Effector CD4-positive, alpha-beta T cell (primary cell): ENCODE results near the gene TSPAN2.

Experiments used
- DNase-seq: peaks from one replicate; pipeline ENCODE4 v3.0.0-alpha.2; 2020

Gene TSPAN2

GRCh38 chr1:115073298-115074087 lies 15.8 kb downstream of the TSPAN2 start:
- DNase-seq: no peak

DNA sequence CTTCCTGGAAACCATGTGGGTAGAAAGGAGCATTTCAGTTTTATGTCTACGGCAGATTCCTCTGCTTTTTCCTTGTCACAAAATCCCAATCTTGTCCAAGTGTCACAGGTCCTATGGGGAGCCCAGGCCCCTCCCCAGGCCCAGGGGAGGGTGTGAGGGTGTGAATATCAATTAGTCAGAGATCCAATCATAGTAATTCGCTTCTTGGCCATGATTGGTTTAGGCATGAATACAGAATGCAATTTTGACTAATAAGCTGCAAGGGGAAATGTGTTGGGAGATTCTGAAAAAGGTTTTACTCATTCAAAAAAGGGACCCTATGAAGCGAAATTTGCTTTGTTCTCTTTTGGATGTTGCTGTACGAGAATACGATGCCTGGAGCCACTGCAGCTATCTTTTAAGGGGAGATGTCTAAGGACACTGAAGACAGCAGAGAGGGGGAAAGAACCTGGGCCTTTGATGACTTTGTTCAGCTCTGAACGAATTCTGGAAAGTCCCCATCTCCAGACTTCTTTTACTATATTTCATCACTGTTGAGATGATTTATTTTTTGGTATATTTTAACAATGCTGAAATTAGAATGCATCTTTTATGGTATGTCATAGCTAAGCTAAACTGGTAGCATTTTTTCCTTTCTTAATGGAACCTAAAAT lies 18.2 kb downstream of the TSPAN2 start:
- no peak for DNase-seq

- DNase-seq: no peak
These were observed 19.5 kb downstream of the TSPAN2 start for GRCh38 chr1:115069659-115070308.

- no peak for DNase-seq
These were observed 20.3 kb downstream of the TSPAN2 start for GRCh38 chr1:115068826-115069585.

DNA sequence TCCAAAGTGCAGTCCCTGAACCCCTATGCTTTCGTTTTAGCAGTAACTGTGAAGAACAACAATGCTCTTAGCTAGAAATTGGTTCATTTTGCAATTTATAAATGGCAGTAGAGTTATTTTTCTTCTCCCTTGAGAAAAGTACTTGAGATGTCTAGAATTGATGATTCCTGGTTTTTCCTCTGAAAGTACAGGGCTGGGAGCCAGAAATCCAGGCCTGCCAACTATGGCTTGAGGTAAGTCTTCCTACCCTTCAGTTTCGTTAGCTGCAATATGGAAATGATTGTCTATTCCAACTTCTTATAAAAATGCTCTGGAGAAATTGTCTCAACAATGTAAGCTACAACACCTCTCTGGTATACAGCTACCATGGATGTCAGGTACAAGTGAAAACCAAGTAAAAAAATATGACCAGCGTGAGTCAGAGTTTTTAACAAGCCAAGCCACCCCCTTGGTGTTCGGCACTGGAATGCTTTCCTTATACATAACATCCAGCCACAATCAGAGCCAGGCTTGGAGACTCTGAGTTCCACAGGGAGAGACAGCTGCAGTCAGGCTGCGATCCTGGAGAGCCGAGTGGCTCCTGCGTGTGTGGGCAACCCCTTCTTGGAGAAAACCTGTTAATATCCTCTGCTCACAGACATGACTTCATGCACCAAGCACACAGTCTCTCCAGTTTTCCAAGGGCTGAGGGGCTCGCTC lies 22.0 kb downstream of the TSPAN2 start:
- no peak for DNase-seq

DNA sequence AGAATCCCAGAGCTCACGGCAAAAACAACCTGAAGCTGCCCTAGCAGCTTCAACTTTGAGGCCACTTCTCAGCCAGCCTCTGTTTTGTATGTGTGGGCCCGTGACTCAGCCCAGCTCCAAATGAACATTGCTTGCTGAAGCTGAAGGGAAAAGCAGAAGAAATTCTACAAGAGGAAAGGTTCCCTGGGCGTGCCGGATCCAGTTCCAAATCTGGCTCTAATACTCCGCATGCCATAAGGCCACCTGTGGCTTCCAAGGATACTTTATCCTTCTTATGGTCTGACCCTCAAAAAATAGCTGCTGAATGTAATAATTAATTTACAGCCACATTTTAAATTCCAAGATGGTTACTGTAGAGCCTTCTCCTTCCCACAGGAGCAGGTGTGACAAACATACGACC lies 24.3 kb downstream of the TSPAN2 start:
- no peak for DNase-seq

- no peak for DNase-seq
These were observed 24.8 kb downstream of the TSPAN2 start for GRCh38 chr1:115064461-115064860.

DNA sequence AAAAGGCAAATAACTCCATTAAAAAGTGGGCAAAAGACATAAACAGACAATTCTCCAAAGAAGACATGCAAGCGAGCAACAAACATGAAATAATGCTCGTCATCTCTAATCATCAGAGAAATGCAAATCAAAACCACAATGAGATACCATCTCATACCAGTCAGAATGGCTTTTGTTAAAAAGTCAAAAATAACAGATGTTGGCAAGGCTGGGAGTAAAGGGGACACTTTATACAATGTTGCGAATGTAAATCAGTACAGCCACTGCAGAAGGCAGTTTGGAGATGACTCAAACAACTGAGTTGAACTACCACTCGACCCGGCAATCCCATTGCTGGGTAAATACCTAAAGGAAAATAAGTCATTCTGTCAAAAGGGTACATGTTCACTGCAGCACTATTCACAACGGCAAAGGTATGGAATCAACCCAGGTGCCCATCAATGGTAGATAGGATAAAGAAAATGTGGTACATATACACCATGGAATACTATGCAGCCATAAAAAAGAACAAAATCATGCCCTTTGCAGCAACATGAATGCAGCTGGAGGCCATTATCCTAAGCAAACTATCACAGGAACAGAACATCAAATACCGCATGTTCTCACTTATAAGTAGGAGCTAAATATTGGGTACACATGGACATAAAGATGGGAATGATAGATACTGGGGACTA lies 25.9 kb downstream of the TSPAN2 start:
- DNase-seq: peak; percentile 39

DNA sequence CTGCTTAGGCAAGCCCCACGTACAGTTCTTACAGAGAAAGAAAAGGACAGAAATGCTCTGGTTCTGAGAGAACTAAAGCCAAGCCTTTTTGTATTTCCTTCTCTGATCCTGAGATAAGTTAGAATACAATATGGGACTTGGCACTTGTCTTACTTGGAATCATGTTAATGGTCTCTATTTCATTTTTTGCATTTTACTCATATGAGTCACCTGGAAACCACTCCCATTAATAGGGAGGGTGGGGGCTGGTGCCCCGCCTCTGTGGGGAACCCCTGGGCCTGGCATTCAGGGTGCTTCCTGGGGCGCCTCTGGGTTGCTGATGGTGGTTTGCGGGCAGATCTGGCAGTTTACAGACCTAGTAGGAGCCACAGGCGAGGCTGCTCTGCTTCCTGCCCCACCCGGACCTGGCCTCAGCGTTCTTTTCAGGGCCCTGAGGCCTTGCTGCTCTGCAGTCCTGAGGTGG lies 26.7 kb downstream of the TSPAN2 start:
- DNase-seq: peak; percentile 92

DNA sequence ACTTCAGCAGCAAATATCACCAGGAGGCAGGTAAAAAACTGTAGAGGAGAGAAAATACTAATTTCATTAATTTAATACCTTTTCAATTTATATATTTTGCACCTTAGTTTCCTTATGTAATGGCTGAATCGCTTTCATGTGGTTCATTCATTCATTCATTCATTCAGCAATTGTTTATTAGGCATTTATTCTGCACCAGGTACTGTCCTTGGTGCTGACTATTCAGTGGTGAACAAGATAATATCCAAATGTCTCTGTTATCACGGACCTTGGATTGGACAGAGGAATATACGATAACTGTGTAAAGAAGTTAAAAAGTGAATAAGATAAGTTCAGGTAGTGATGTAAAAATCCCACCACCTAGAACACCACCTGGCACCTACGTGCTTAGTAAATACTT lies 28.8 kb downstream of the TSPAN2 start:
- no peak for DNase-seq

- no peak for DNase-seq
These were observed 30.0 kb downstream of the TSPAN2 start for GRCh38 chr1:115059316-115059715.

GRCh38 chr1:115057661-115058254 lies 31.5 kb downstream of the TSPAN2 start:
- no peak for DNase-seq

DNA sequence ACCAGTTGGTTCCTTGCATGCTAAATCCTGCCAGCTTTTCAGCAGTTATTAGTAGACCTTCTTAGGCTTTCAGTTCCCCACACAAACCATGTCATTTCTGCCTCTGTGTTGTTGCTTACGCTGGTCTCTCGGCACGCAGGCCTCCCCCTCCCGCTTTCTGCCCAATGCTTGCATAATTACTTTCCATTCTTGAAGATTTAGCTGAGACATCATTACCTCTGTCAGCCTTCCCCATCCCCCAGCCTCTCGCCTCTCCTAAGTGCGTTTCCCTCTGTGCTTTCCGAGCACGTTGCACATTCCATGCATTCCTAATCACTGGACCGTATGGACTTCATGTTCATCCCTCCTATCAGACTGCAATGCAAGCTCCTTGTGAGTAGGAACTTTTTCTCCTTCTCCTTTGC lies 32.9 kb downstream of the TSPAN2 start:
- DNase-seq: no peak

GRCh38 chr1:115052454-115053083 lies 36.7 kb downstream of the TSPAN2 start:
- peak; percentile 49 for DNase-seq

- no peak for DNase-seq
These were observed 37.5 kb downstream of the TSPAN2 start for GRCh38 chr1:115051850-115052249.

- DNase-seq: no peak
These were observed 42.6 kb downstream of the TSPAN2 start for GRCh38 chr1:115046751-115047150.

DNA sequence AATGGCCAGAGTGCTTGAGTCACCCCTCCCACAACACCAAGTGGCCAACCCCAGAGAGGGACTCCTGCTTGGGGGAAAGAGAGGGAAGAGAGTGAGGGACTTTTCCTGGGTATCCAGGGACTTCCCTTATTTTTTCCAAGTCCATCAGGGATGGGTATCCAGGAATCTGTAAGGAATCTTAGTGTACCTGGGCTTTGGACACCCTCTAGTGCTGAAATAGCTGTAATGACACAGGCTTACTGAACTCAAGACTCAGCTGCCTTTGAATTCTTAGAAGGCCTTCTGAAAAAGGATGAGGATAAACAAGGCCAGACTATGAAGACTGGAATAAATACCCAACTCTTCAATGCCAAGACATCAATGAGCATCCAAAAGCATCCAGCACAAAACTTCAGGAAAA lies 47.6 kb downstream of the TSPAN2 start:
- DNase-seq: no peak

DNA sequence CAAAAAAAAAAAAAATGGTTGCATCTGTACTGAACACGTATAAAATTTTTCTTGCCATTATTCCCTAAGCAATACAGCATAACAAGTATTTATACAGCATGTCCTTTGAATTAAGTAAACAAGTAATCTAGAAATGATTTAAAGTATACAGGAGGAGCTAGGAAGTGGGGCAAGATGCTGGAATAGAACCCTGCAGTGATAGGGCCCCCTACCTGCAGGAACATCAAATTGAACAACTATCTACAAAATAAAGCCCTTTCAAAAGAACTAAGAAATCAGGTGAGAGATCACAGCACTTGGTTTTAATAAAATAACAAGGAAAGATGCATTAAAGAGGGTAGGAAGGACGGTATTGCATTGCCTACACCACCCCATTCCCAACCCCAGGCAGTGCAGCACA lies 48.8 kb downstream of the TSPAN2 start:
- no peak for DNase-seq

GRCh38 chr1:115036814-115037507 lies 52.3 kb downstream of the TSPAN2 start:
- DNase-seq: no peak

- DNase-seq: no peak
These were observed 53.7 kb downstream of the TSPAN2 start for GRCh38 chr1:115035652-115036051.
